GM18511 (cell line): ENCODE data around the gene CD248.

ENCODE experiments used
- ATAC-seq: cut with Tn5 transposase; IDR thresholded peaks from one replicate; pipeline ENCODE4 v1.9.1; 2021; ENCODE audit warnings: mild to moderate bottlenecking, moderate library complexity; ENCODE audit not compliant: unreplicated experiment

The CD248 gene

GRCh38 chr11:66341502-66342126, 24.8 kb upstream of the CD248 start:
- no peak for ATAC-seq

- ATAC-seq, result no peak
Observed at GRCh38 chr11:66340596-66341501, 24.0 kb upstream of the CD248 start.

GRCh38 chr11:66339686-66340483, 23.0 kb upstream of the CD248 start:
- no peak for ATAC-seq

- no peak for ATAC-seq
Observed at GRCh38 chr11:66339162-66339675, 22.4 kb upstream of the CD248 start.

DNA sequence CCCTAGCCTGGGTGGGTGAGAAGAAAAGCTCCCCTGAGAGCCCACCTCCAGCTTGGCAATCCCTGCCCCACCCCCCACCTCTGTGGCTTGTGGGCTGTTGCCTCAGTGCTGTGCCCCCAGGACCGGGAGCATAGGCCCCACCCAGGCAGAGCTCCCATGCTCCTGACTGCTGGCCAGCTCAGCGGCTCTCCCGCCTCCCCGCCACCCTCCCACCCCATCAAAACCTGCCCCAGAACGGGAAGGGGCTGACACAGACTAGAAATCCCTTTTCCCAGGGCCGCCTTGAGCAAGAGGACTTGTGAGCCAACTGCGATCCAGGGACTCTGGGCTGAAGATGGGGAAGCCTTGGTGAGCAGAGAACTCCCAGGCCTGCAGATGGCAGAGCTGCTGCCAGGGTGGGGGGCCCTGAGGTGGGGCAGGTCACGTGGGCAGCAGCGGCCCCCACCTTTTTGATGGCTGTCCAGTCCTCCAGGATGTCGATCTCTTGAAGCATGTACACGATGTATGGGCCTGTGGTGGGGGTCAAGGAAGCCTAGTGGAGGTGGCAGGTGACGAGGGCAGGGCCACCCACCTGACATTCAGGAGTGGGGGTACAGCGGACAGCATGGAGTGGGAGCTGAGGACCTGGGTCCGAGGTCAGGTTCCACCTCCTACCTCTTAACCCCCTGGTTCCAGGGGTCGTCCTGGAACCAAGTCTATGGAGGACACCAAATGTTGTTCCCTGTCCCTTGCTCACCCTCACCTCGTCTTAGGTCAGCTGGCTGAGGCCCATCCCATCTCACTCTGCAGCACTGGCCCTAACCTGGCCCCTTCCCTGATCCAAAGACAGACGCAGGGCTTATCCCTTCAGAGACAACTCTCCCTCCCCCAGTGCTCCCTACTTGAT, 21.7 kb upstream of the CD248 start:
- no peak for ATAC-seq

DNA sequence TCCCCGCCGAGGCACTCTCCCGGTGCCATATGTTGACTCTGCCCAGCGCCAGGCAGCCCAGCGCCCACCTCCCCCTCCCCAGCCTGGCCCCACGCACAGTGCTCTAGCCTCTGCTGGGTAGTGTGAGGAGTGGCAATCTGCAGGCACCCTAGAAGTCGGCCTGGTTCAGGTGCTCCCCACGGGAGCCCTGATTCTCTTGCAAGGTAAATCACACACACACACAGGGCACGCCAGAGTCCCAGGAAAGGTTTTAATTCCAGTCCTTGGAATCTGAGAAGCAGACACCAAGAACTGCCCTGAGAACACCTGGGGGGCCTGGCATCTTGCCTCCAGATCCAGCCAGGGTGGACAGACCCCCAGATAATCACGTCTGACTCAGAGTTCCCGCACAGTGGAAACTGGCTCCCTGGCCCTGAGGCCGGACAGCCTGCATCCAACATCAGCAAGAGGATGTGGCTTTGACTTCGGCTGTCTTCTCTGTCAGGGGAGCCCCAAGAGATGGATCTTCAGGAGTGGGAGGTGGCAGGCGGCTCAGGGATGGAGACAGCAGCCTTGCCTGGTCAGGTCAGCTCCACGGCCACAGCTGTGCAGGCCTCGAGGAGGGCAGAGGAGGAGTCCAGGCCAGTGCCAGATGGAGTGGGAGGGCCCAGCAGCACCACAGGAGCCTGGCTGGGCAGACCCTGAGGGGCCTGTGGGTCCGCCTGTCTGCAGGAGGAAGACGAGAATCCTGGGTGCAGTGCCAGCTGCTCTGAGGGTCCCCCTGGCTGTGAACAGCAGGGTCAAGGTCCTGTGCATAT, 20.5 kb upstream of the CD248 start:
- no peak for ATAC-seq

DNA sequence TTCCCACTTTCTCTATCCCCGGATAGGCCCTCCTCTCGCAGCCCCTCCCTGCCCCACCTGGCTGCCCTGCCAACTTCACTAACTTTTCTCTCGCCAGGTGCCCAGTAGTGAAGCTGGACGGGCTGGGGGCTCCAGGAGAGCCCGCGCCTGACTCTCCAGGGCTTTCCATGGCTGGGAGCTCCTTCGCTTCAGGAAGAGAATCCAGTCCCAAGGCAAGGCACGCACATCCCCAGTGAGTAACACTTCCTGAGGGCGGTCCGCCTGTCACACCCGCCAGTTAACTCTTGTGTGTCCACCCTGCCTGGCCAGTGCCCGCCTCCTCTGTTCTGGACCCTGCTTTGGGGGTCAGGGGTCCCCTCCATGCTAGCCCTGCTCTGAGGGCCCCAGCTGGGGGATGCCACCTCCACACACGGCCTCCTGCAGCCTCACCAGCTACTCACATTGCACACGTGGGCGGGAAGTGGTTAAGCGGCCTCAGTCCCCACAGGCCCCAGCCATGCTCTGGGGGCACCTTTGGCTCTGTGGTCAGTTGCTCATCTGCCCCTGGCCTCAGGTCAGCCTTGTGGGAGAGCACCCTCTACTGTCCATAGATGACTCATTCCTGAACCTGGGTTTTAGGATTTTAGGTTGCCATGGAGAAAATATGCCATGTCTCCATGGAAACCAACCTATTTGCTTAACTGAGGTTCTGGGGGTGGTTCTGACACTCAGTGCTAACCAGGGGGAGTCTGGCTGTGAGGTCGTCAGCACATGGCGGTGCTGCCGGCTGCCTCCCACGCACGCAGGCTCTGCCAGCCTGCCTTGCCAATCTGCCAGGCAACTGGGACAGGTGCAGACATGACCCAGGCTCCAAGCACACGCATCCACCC, 19.6 kb upstream of the CD248 start, which contains the start of gene RIN1:
TSS of gene RIN1 (minus strand) at position 201 of the 869 bp plus-strand sequence. CDS start at position 169, 32 bp downstream.
- peak; percentile 83 for ATAC-seq

GRCh38 chr11:66335531-66336233, 18.8 kb upstream of the CD248 start:
- ATAC-seq, result peak; percentile 9

DNA sequence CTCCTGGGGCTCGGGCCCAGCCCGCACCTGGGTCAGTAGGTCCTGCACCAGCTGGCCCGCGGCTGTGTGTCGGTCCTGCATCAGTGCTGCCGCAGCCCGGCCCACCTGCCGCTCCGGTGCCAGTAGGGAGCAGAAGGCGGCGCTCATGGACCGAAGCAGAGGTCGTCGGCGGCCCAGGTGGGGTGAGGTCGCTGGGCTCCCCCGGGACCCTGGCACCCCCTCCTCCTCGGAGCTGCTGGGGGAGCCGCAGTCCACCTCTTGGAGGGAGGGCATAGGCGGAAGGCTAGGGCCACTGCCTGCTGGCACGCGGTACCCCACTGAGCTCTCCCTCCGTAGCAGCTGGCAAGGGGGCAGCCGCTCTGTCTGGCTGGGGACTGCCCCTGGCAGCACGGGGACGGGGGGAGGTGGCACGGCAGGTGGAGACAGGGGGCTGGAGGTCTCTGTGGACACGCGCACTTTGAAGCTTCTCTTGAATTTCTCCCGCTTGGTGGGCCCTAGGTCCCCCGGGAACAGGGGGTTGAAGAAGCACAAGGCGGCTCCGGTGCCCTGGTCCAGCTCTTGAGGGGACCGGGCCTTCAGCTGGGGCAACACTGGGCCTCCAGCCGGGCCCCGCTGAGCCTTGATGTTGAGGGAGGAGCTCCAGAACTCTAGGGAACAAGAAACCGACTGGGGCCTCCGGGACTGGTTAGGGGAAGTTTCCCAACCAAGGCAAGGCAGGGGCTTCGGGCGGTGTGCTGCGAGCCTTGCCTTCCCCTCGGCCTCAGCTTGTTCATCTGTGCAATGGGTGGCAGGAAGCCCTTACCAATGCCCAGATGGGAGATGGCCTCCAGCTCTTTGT, 18.0 kb upstream of the CD248 start:
- no peak for ATAC-seq

DNA sequence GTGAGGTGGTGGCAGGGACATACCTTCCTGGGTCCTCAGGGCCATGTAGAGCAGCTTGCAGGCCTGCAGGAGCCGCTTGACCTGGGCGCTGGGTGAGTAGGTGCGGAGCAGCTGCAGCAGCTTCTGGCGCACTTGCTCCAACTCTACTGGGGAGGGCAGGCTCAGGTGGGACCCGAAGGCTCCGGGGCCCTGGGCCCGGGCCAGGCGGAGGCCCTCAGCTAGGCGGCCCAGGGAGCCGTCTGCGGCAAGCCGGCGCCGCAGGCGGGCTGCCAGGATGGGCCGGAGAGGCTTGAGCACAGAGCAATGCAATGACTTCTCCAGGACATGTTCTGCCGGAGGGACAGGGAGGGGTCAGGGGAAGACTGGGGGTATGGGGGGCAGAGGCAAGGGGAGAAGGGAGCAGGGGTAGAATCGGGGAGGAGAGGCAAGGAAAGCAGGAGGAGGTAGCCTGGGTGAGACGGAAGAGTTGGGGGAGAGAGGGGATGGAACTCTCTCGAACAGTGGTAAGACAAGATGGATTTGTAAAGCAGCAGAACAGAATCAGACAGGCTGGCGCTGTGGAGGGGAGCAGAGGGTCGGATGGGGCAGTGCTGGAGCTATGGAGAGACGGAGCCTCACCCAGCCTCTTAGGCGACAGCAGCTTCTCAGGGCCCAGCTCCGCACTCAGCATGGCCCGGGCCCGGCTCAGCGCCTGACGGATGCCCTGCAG, 17.2 kb upstream of the CD248 start:
- ATAC-seq, result no peak

GRCh38 chr11:66333220-66333877, 16.5 kb upstream of the CD248 start:
- no peak for ATAC-seq

- ATAC-seq, result no peak
Observed at GRCh38 chr11:66332371-66333219, 15.8 kb upstream of the CD248 start.

- no peak for ATAC-seq
Observed at GRCh38 chr11:66331542-66332370, 14.9 kb upstream of the CD248 start.

- ATAC-seq, result no peak
Observed at GRCh38 chr11:66330931-66331330, 14.1 kb upstream of the CD248 start.
